PC-3 (cell line): ENCODE measurements around the gene RTBDN. TPM values are rescaled to one million over a fixed set of nuclear protein-coding genes. Genes with fewer than 3 reads are reported as not detected.

Experiments
- ATAC-seq: fragments of 200-7000 bp; cut with Tn5 transposase; 2 replicates; pipeline ENCODE4 v1.9.1; 2020; ENCODE audit warnings: mild to moderate bottlenecking, moderate library complexity
- BruUV-seq: library from RNA; stranded (reverse); fragments of 400-500 nt; replicated peaks from 2 replicates; lab custom pipeline; 2021; lab: Mats Ljungman, UMichigan
- CTCF ChIA-PET: fragments of 300-600 bp; sonication (Branson Sonifier 250); formaldehyde crosslinking; loops from one replicate; lab custom pipeline; 2022; ENCODE audit warnings: antibody characterized with exemption; lab: Charles Lee
- POLR2A ChIA-PET: fragments of 300-600 bp; sonication (Branson Sonifier 250); formaldehyde crosslinking; loops from one replicate; lab custom pipeline; 2022; ENCODE audit warnings: antibody characterized with exemption; ENCODE audit not compliant: unreplicated experiment; lab: Charles Lee
- DNase-seq: peaks from one replicate; pipeline ENCODE4 v3.0.0-alpha.2; 2015
- H2AFZ ChIP-seq: fragments of 300-600 bp; sonication (generic); 2 replicates; pipeline ENCODE4 v1.6.0; 2016; ENCODE audit warnings: antibody characterized with exemption, low read length
- H3F3A ChIP-seq: fragments of 300-600 bp; sonication (generic); one replicate; pipeline ENCODE4 v1.6.0; 2017; ENCODE audit warnings: antibody characterized with exemption, low read length, control low read depth, mild to moderate bottlenecking; ENCODE audit not compliant: unreplicated experiment
- H3K27ac ChIP-seq: fragments of 300-600 bp; sonication (generic); 2 replicates; pipeline ENCODE4 v1.5.1; 2016; ENCODE audit warnings: mild to moderate bottlenecking, low read length
- H3K27me3 ChIP-seq: fragments of 300-600 bp; sonication (generic); 2 replicates; pipeline ENCODE4 v1.6.1; 2016; ENCODE audit warnings: low read length, mixed read lengths
- H3K36me3 ChIP-seq: fragments of 300-600 bp; sonication (generic); 2 replicates; pipeline ENCODE4 v1.6.1; 2016; ENCODE audit warnings: low read depth, mixed run types, low read length, mixed read lengths
- H3K4me1 ChIP-seq: fragments of 300-600 bp; sonication (generic); 2 replicates; pipeline ENCODE4 v1.5.1; 2016; ENCODE audit warnings: low read length; ENCODE audit not compliant: insufficient read depth
- H3K4me2 ChIP-seq: fragments of 300-600 bp; sonication (generic); 2 replicates; pipeline ENCODE4 v1.6.0; 2016; ENCODE audit warnings: low read length
- H3K4me3 ChIP-seq: fragments of 300-600 bp; sonication (generic); 2 replicates; pipeline ENCODE4 v1.5.1; 2016; ENCODE audit warnings: mild to moderate bottlenecking, low read length, mixed read lengths
- H3K79me2 ChIP-seq: fragments of 300-600 bp; sonication (generic); 2 replicates; pipeline ENCODE4 v1.6.1; 2017; ENCODE audit warnings: low read length, mixed read lengths
- H3K9ac ChIP-seq: fragments of 300-600 bp; sonication (generic); 2 replicates; pipeline ENCODE4 v1.6.0; 2016; ENCODE audit warnings: mild to moderate bottlenecking, low read length
- H3K9me2 ChIP-seq: fragments of 300-600 bp; sonication (generic); replicated peaks from 2 replicates; pipeline ENCODE4 v1.6.1; 2016; ENCODE audit warnings: mixed run types, low read length, mixed read lengths
- H3K9me3 ChIP-seq: fragments of 300-600 bp; sonication (generic); 2 replicates; pipeline ENCODE4 v1.6.1; 2016; ENCODE audit warnings: low read length, mixed read lengths
- H4K20me1 ChIP-seq: fragments of 300-600 bp; sonication (generic); 2 replicates; pipeline ENCODE4 v1.6.1; 2016; ENCODE audit warnings: low read length, mixed read lengths
- CTCF ChIP-seq: fragments of 300-600 bp; sonication (generic); conservative IDR thresholded peaks from 2 replicates; pipeline ENCODE4 v1.5.1; 2017; ENCODE audit warnings: antibody characterized with exemption, low read depth, mild to moderate bottlenecking, low read length
- EZH2 ChIP-seq: fragments of 300-600 bp; sonication (generic); IDR thresholded peaks from one replicate; pipeline ENCODE4 v1.6.1; 2017; ENCODE audit warnings: antibody characterized with exemption, mild to moderate bottlenecking, low read length; ENCODE audit not compliant: unreplicated experiment
- EZH2phosphoT487 ChIP-seq: fragments of 300-600 bp; sonication (generic); IDR thresholded peaks from 2 replicates; pipeline ENCODE4 v1.6.1; 2018; ENCODE audit warnings: mild to moderate bottlenecking, antibody characterized with exemption, low read length, borderline replicate concordance
- intact Hi-C: fragments of 100-400 bp; cut with micrococcal nuclease; formaldehyde crosslinking; loops from 2 replicates; pipeline ENCODE4 v1.9.0; 2023
- total RNA-seq: library from RNA; depleted of rRNA; stranded (reverse); fragments of >200 nt; gene quantifications from 2 replicates; pipeline ENCODE4 v1.2.3, GENCODE V29; 2014

Gene RTBDN
- total RNA-seq, 1 experiment from 2014 or later, result 3.7 TPM

DNA sequence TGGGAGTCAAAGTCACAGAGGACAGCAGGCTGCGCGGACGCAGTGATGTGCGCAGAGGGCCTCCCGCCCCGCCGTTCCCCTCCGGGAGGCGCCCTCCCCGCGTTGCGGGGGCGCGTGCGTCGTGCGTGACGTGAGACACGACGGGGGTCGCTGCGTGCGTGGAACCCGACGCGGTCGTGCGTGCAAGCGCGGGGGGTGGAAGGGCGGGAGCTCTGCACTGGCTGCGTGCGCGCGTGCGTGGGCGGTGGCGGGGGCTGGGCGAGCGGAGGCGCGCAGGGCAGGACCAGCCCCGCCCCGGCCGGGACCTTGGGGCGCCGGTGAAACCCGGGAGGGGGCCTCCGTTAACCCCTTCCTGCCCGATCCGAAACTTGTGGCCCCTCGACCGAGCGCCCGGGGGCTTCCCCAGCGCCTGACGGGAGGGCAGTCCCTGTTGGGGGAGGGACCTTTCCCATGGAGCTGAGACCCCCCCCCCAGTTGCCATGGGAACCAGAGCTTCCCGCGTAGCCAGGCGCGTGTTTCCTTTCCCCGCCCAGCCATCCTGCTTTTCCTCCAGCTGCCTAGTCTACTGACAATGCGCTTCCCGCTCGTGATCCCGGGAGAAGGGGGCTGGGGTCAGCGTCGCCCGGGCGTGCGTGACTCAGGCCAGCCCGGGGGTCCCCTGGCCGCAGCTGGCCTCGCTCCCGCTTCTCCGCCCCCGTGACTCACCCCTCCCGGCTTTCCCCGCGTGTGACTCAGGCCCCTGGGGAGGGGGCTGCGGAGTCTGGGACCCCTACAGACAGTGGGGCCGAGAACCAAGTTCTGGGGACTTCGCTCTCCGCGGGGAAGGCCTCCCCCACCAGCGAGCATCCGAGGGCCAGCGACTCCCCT lies 51.7 kb downstream of the RTBDN start:
- Histone ChIP-seq H2AFZ (peak overlapping the region; percentile 93), H3K9me2 (no peaks in the 10 kb centered on the region), H3K9ac (peak overlapping the region; percentile 73), H3K27ac (peak overlapping the region; percentile 80), H3K36me3 (no peaks in the 10 kb centered on the region), H3K9me3 (no peaks in the 10 kb centered on the region), H3K4me1 (peaks cover 65% of the 10 kb centered on the region), H3K27me3 (no peaks in the 10 kb centered on the region), H4K20me1 (no peaks in the 10 kb centered on the region), H3K79me2 (no peaks in the 10 kb centered on the region), H3K4me2 (peak overlapping the region; percentile 90), H3F3A (peaks cover 5% of the 10 kb centered on the region), H3K4me3 (peak overlapping the region; percentile 69)
- intact Hi-C loops, result no loop called here
- TF ChIP-seq CTCF, result 0 out of 2 replicates have a peak, but pooled peaks have one; percentile 9
- TF ChIP-seq EZH2phosphoT487, result no peak
- DNase-seq (peak; percentile 68), ATAC-seq (peak; percentile 32)
- CTCF ChIA-PET, result interaction anchor here (0.8 to 0.9 kb wide), 2 partner anchors 9 to 16 kb away, joined by 4 to 5 read pairs; partner anchors contain the start of gene JUNB
- POLR2A ChIA-PET, result no interaction called here
- BruUV-seq, result no TSS peak

GRCh38 chr19:12782174-12782423 lies 52.3 kb downstream of the RTBDN start:
- Histone ChIP-seq H3K27me3 (no peaks in the 10 kb centered on the region), H3K9me2 (no peaks in the 10 kb centered on the region), H3K9ac (peak overlapping the region; percentile 73), H3K79me2 (no peaks in the 10 kb centered on the region), H3K4me1 (peaks cover 63% of the 10 kb centered on the region), H3K9me3 (no peaks in the 10 kb centered on the region), H3K4me3 (peak overlapping the region; percentile 69), H4K20me1 (no peaks in the 10 kb centered on the region), H2AFZ (peak overlapping the region; percentile 93), H3F3A (peaks cover 5% of the 10 kb centered on the region), H3K27ac (peak overlapping the region; percentile 80), H3K4me2 (peak overlapping the region; percentile 90), H3K36me3 (no peaks in the 10 kb centered on the region)
- BruUV-seq, result no TSS peak
- DNase-seq (no peak), ATAC-seq (no peak; the same call in 1 of the 2 replicates)
- POLR2A ChIA-PET, result no interaction called here
- TF ChIP-seq EZH2 (no peak), EZH2phosphoT487 (no peak), CTCF (no peak)
- CTCF ChIA-PET, result no interaction called here
- intact Hi-C loops, result no loop called here
